ENCODE measurements around the gene PCP4.

The PCP4 gene

GRCh38 chr21:39976800-39977199, 109.6 kb downstream of the PCP4 start:
- DNase-seq, result no peak

All from stimulated activated CD8-positive, alpha-beta memory T cell treated with anti-CD3 and anti-CD28 coated beads, Interleukin-4, amount 100 ng/mL, for 48 hours (primary cell).